Measurements from ENCODE around the gene EIF1B. TPM values are rescaled to one million over a fixed set of nuclear protein-coding genes. Genes with fewer than 3 reads are reported as not detected.

EIF1B gene
- total RNA-seq, 4 donors from 2014 or later: 16.5 to 31.2 (median 21.0) TPM

DNA sequence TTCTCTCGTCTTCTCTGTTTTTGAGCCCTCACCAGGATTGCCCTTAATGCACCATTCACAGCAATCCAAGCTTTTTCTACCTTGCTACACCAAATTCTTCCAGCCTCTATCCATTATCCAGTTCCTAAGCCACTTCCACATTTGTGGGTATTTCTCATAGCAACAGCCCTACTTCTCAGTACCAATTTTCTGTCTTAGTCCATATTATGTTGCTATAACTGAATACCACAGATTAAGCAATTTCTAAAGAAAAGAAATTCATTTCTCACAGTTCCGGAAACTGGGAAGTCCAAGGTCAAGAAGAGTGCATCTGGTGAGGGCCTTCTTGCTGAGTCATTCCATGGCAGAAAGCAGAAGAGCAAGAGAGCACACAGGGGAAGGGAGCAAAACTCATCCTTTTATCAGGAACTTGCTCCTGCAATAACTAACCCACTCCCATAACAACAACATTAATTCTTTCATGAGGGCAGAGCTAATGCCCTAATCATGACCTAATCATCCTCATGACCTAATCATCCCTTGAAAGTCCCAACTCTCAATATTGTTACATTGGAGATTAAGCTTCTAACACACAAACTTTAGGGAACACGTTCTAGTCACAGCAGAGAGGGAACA, 9.7 kb upstream of the EIF1B start:
- H3K9me3 ChIP-seq: no peaks in the 10 kb centered on the region
- H3K36me3 ChIP-seq: no peaks in the 10 kb centered on the region
- H3K4me1 ChIP-seq: no peaks in the 10 kb centered on the region
- H3K4me3 ChIP-seq: no peak overlapping the region
- 78% methylated on average over 3 of the region's 3 CpGs for WGBS
- TF ChIP-seq EP300 (IDR thresholded peaks at IDR 0.05) (no peak), POLR2AphosphoS5 (IDR thresholded peaks at IDR 0.05) (no peak), POLR2A (IDR thresholded peaks at IDR 0.05) (no peak)
- TF ChIP-seq, protein P1, sequence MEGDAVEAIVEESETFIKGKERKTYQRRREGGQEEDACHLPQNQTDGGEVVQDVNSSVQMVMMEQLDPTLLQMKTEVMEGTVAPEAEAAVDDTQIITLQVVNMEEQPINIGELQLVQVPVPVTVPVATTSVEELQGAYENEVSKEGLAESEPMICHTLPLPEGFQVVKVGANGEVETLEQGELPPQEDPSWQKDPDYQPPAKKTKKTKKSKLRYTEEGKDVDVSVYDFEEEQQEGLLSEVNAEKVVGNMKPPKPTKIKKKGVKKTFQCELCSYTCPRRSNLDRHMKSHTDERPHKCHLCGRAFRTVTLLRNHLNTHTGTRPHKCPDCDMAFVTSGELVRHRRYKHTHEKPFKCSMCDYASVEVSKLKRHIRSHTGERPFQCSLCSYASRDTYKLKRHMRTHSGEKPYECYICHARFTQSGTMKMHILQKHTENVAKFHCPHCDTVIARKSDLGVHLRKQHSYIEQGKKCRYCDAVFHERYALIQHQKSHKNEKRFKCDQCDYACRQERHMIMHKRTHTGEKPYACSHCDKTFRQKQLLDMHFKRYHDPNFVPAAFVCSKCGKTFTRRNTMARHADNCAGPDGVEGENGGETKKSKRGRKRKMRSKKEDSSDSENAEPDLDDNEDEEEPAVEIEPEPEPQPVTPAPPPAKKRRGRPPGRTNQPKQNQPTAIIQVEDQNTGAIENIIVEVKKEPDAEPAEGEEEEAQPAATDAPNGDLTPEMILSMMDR (IDR thresholded peaks at IDR 0.05): no peak
- no peak overlapping the region for H3K27ac ChIP-seq
- no peaks in the 10 kb centered on the region for H3K27me3 ChIP-seq
- no peak for DNase-seq (ENCODE audit: low spot score in 2 of 2)

DNA sequence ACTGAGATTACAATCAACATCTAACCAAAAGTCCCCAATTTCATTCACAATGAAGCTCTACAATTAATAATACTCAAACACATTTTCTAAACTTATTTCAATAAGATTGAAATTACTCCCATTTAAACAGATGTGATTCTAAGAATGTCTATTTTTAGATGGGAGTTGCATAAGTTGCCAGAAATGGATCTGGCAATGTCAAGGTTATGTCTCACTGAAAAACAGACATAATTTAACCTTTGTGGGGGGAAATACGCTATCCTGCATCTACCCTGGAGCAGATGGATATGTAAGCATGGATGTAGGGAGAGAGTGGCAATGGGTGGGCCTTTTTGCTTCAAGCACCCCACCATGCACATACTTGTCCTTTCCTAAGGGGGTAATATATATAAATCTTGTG, 6.7 kb upstream of the EIF1B start:
- no peaks in the 10 kb centered on the region for H3K9me3 ChIP-seq
- H3K4me3 ChIP-seq: no peak overlapping the region
- no peak overlapping the region for H3K27ac ChIP-seq
- no peak for DNase-seq (ENCODE audit: low spot score in 2 of 2)
- 40% methylated on average over 1 of the region's 1 CpG for WGBS
- no peaks in the 10 kb centered on the region for H3K4me1 ChIP-seq
- no peaks in the 10 kb centered on the region for H3K36me3 ChIP-seq
- no peak for TF ChIP-seq POLR2AphosphoS5 (IDR thresholded peaks at IDR 0.05)
- TF ChIP-seq POLR2A (IDR thresholded peaks at IDR 0.05): no peak
- no peak for TF ChIP-seq EP300 (IDR thresholded peaks at IDR 0.05)
- TF ChIP-seq, protein P1 (IDR thresholded peaks at IDR 0.05): no peak
- H3K27me3 ChIP-seq: no peaks in the 10 kb centered on the region

DNA sequence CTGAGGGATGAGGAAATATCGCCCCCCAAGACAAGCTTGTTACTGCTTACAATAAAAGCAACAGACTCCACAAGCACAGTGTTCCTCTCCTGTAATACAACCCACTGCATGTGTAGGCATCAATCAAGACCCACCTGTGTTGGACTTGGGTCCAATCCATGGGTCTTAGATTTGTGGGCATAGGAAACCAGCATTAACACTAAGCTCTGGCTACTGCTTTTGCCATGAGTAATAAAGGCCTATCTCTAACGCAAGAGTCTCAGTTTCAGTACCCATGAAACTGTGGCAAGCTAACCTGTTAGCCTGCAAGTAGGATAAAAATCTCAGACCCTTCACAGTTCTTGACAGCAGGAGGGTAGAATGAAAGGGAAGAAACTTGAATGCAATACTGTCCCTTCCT, 5.2 kb upstream of the EIF1B start:
- Histone ChIP-seq H3K4me1 (peaks cover 7% of the 10 kb centered on the region), H3K36me3 (no peaks in the 10 kb centered on the region), H3K4me3 (no peak overlapping the region), H3K27ac (no peak overlapping the region), H3K27me3 (no peaks in the 10 kb centered on the region), H3K9me3 (no peaks in the 10 kb centered on the region)
- 88% methylated on average over 2 of the region's 2 CpGs for WGBS
- TF ChIP-seq, protein P1 (IDR thresholded peaks at IDR 0.05): no peak
- TF ChIP-seq EP300 (IDR thresholded peaks at IDR 0.05): no peak
- no peak for TF ChIP-seq POLR2AphosphoS5 (IDR thresholded peaks at IDR 0.05)
- TF ChIP-seq POLR2A (IDR thresholded peaks at IDR 0.05): no peak
- DNase-seq (ENCODE audit: low spot score in 2 of 2): no peak

DNA sequence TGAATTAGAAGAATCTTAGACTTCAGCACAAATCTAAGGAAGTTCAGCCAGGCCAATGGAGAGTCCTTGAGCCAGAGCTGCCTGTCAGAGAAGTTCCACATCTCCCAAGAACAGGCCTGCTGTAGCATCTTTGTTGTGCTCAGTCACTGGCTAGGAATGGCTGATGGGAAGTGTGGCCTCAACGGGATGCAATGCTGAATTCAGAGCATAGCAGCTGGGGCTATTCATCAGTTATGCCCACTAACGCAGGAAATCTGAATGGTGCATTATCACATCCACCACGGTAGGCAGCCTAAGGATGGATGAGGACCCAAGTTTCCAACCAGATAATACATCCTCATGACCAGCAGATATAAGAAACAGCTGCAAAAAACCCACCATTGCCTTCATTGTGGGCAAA, 3.2 kb upstream of the EIF1B start:
- TF ChIP-seq POLR2A (IDR thresholded peaks at IDR 0.05): no peak
- TF ChIP-seq POLR2AphosphoS5 (IDR thresholded peaks at IDR 0.05): no peak
- no peak for TF ChIP-seq EP300 (IDR thresholded peaks at IDR 0.05)
- TF ChIP-seq, protein P1 (IDR thresholded peaks at IDR 0.05): no peak
- Histone ChIP-seq H3K27ac (no peak overlapping the region), H3K4me3 (no peak overlapping the region), H3K4me1 (peaks cover 16% of the 10 kb centered on the region), H3K27me3 (no peaks in the 10 kb centered on the region), H3K9me3 (no peaks in the 10 kb centered on the region), H3K36me3 (peaks cover 3% of the 10 kb centered on the region)
- no peak for DNase-seq (ENCODE audit: low spot score in 2 of 2)
- 95% methylated on average over 3 of the region's 3 CpGs for WGBS

DNA sequence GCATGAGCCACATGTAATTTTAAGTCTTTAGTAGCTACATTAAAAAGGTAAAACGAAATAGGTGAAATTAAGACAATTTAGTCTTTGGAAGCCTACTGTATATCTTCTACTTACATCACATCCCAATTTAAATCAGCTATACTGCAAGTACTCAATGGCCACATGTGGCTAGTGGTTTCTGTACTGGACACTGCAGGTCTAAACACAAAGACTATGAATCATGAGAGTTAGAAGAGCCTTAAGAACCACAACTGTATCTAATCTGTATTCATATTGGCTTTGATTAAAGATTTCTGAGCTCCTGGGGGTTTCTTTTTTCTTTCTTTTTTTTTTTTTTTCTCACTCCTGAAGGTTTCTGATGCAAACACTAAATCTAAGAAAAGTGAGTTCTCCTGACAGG, 2.3 kb upstream of the EIF1B start:
- Histone ChIP-seq H3K9me3 (no peaks in the 10 kb centered on the region), H3K27me3 (no peaks in the 10 kb centered on the region), H3K4me3 (no peak overlapping the region), H3K27ac (no peak overlapping the region), H3K4me1 (peaks cover 23% of the 10 kb centered on the region), H3K36me3 (peaks cover 9% of the 10 kb centered on the region)
- WGBS: 92% methylated on average over 1 of the region's 1 CpG
- TF ChIP-seq EP300 (IDR thresholded peaks at IDR 0.05): no peak
- no peak for TF ChIP-seq POLR2A (IDR thresholded peaks at IDR 0.05)
- TF ChIP-seq POLR2AphosphoS5 (IDR thresholded peaks at IDR 0.05): no peak
- TF ChIP-seq, protein P1 (IDR thresholded peaks at IDR 0.05): no peak
- no peak for DNase-seq (ENCODE audit: low spot score in 2 of 2)
